GM18502 (cell line): Measurements from ENCODE around the gene PRR20D.
"Not testable (repeated sequence)": the region's sequence is repeated elsewhere in the genome, so short reads cannot be mapped to it uniquely, and the experiment has no call there.

Source experiments
- ATAC-seq: cut with Tn5 transposase; IDR thresholded peaks from one replicate; pipeline ENCODE4 v1.9.1; 2021; ENCODE audit warnings: mild to moderate bottlenecking; ENCODE audit not compliant: unreplicated experiment, poor library complexity

The PRR20D gene

GRCh38 chr13:57160332-57160731, at the start of gene PRR20D:
Gene PRR20D, plus strand, starts transcription at chr13:57160632. Its CDS starts 387 bp downstream, at chr13:57161019.
- ATAC-seq = not testable (repeated sequence)

- no peak for ATAC-seq
Observed at GRCh38 chr13:57114945-57115344, 45.5 kb upstream of the PRR20D start.

- no peak for ATAC-seq
Observed at GRCh38 chr13:57123681-57124080, 36.8 kb upstream of the PRR20D start.

GRCh38 chr13:57128909-57129308, 31.5 kb upstream of the PRR20D start:
- no peak for ATAC-seq

- ATAC-seq = no peak
Observed at GRCh38 chr13:57136093-57136492, 24.3 kb upstream of the PRR20D start.

- no peak for ATAC-seq
Observed at GRCh38 chr13:57137585-57137984, 22.8 kb upstream of the PRR20D start.

- ATAC-seq = no peak
Observed at GRCh38 chr13:57138988-57139387, 21.4 kb upstream of the PRR20D start.

- ATAC-seq = not testable (repeated sequence)
Observed at GRCh38 chr13:57139781-57140180, 20.7 kb upstream of the PRR20D start.

- ATAC-seq = not testable (repeated sequence)
Observed at GRCh38 chr13:57140235-57140968, 20.0 kb upstream of the PRR20D start, which contains the start of gene PRR20A. Gene PRR20A, plus strand, starts transcription at chr13:57140918. Its CDS starts 387 bp downstream, at chr13:57141305.

GRCh38 chr13:57147188-57147587, 13.2 kb upstream of the PRR20D start, which contains the start of gene PRR20B:
Gene PRR20B, plus strand, starts transcription at chr13:57147488. Its CDS starts 387 bp downstream, at chr13:57147875.
- ATAC-seq = not testable (repeated sequence)

- not testable (repeated sequence) for ATAC-seq
Observed at GRCh38 chr13:57148106-57148505, 12.3 kb upstream of the PRR20D start.

GRCh38 chr13:57153761-57154160, 6.7 kb upstream of the PRR20D start, which contains the start of gene PRR20C:
Gene PRR20C, plus strand, starts transcription at chr13:57154061. Its CDS starts 387 bp downstream, at chr13:57154448.
- ATAC-seq = not testable (repeated sequence)

- not testable (repeated sequence) for ATAC-seq
Observed at GRCh38 chr13:57166897-57167296, 6.5 kb downstream of the PRR20D start, which contains the start of gene PRR20E. Gene PRR20E, plus strand, starts transcription at chr13:57167197. Its CDS starts 387 bp downstream, at chr13:57167584.

GRCh38 chr13:57191667-57192066, 31.2 kb downstream of the PRR20D start:
- no peak for ATAC-seq

- ATAC-seq = no peak
Observed at GRCh38 chr13:57212989-57213388, 52.6 kb downstream of the PRR20D start.
